Parathyroid adenoma (tissue), 2 donors: Measurements from ENCODE around the gene QSOX2.

Experiments
- H2AFZ ChIP-seq: fragments of 300-600 bp; sonication (generic); one replicate; pipeline ENCODE4 v1.7.0; 2017; ENCODE audit warnings: antibody characterized with exemption, mild to moderate bottlenecking
- H3K27ac ChIP-seq: fragments of 300-600 bp; sonication (generic); one replicate; pipeline ENCODE4 v1.7.0; 2017
- H3K27me3 ChIP-seq: fragments of 300-600 bp; sonication (generic); one replicate; pipeline ENCODE4 v1.7.0; 2017; ENCODE audit warnings: low read length; ENCODE audit not compliant: control insufficient read depth, insufficient read depth
- H3K36me3 ChIP-seq: fragments of 300-600 bp; sonication (generic); one replicate; pipeline ENCODE4 v1.7.0; 2017; ENCODE audit warnings: low read length; ENCODE audit not compliant: control insufficient read depth, insufficient read depth
- H3K4me1 ChIP-seq: fragments of 300-600 bp; sonication (generic); one replicate; pipeline ENCODE4 v1.7.0; 2017; ENCODE audit warnings: control low read depth
- H3K4me2 ChIP-seq: fragments of 300-600 bp; sonication (generic); one replicate; pipeline ENCODE4 v1.7.0; 2017; ENCODE audit warnings: low read length
- H3K4me3 ChIP-seq: fragments of 300-600 bp; sonication (generic); one replicate; pipeline ENCODE4 v1.7.0; 2017; ENCODE audit warnings: low read depth, low read length
- H3K79me2 ChIP-seq: fragments of 300-600 bp; sonication (generic); one replicate; pipeline ENCODE4 v1.7.0; 2017; ENCODE audit warnings: control low read depth
- H3K9ac ChIP-seq: fragments of 300-600 bp; sonication (generic); one replicate; pipeline ENCODE4 v1.7.0; 2017; ENCODE audit warnings: mild to moderate bottlenecking
- H3K9me3 ChIP-seq: fragments of 300-600 bp; sonication (generic); one replicate; pipeline ENCODE4 v1.7.0; 2017; ENCODE audit warnings: low read length; ENCODE audit not compliant: control insufficient read depth
- CTCF ChIP-seq: fragments of 300-600 bp; sonication (generic); IDR thresholded peaks from one replicate; pipeline ENCODE4 v1.7.0; 2017; ENCODE audit warnings: antibody characterized with exemption, mild to moderate bottlenecking
- donor health status: primary hyperparathyroidism.

QSOX2 gene

DNA sequence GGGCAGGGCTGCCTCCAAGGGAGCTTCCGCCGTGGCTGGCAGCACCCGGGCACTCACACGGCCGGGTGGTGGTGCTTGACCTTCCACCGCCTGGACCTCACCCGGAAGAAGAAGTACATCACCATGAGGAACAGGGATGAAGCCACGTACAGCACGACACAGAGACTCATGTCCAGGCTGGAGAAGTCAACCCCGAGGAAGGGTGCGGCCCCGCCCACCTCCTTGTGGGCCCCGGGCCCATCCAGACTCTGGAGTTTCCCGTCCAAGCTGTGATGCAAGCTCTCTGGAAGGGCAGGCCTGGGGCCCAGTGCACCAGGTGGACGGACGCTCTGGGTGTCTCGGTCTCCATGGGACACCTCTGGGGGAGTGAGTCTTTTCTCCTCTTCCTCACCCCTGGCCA, 36.9 kb downstream of the QSOX2 start:
- Histone ChIP-seq H3K9me3 (no peaks in the 10 kb centered on the region), H3K4me3 (no peak overlapping the region), H3K27ac (no peak overlapping the region), H2AFZ (no peak overlapping the region), H3K9ac (no peak overlapping the region), H3K4me2 (no peak overlapping the region), H3K27me3 (peaks cover 3% of the 10 kb centered on the region), H3K79me2 (no peaks in the 10 kb centered on the region), H3K4me1 (no peaks in the 10 kb centered on the region), H3K36me3 (no peaks in the 10 kb centered on the region)
- no peak for TF ChIP-seq CTCF

DNA sequence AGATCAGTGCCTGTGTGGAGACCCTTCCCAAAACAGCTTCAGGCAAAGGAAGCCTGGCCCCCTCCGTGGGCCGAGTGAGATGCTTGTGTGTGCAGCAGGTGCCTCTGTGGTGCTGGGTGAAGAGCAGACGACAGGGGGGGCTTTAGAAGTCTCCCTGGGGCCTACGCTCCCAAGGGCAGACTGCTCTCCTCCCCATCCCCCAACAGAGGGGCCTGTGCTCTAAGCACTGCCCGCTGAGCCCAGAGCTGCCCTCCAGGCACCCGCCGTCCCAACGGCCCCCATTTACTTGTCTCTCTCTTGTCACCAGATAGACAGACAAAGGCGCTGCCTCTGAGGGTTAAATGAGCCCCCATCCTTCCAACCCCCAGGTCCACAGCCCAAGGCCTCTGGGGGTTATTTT, 38.0 kb downstream of the QSOX2 start:
- Histone ChIP-seq H3K4me3 (no peak overlapping the region), H3K27ac (no peak overlapping the region), H3K9me3 (no peaks in the 10 kb centered on the region), H3K4me1 (no peaks in the 10 kb centered on the region), H3K79me2 (no peaks in the 10 kb centered on the region), H3K36me3 (no peaks in the 10 kb centered on the region), H3K9ac (no peak overlapping the region), H2AFZ (no peak overlapping the region), H3K4me2 (no peak overlapping the region), H3K27me3 (peaks cover 4% of the 10 kb centered on the region)
- no peak for TF ChIP-seq CTCF

DNA sequence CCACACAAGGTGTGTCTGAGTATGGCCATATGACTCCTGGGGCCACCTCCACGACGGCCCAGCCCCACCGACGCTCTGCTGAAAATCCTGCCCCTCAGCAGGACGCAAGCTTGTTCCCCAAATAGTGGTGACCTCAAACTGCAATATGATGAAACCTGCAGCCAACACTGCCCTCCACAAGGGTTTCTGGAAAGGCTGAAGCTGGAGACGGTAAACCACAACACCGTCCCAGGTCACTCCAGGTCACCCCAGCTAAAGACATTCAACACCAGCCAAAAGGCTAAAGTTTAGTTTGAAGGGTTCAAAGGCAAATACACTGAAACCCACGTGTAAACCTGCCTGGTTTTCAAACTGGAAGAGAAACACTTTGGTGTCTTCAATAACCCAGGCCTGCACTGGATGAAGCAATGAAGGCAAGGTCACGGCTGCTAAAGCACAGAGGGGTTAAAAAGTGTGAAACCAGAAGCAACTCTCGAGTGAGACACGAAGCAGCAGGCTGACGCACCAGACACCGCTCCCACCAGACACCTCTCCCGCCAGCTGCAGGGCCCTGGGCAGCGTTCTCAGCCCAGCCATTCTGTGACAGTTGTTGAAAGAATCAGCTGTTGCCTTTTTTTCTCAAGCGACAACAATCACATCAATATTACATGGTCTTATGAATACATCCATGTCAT, 38.9 kb downstream of the QSOX2 start:
- Histone ChIP-seq H3K9ac (no peak overlapping the region), H3K9me3 (no peaks in the 10 kb centered on the region), H3K4me2 (no peak overlapping the region), H3K27me3 (peaks cover 8% of the 10 kb centered on the region), H3K27ac (no peak overlapping the region), H3K4me1 (no peaks in the 10 kb centered on the region), H3K4me3 (no peak overlapping the region), H3K36me3 (no peaks in the 10 kb centered on the region), H3K79me2 (no peaks in the 10 kb centered on the region), H2AFZ (no peak overlapping the region)
- TF ChIP-seq CTCF: no peak

- Histone ChIP-seq H3K79me2 (no peaks in the 10 kb centered on the region), H3K4me2 (no peak overlapping the region), H3K27ac (no peak overlapping the region), H3K4me3 (no peak overlapping the region), H3K9me3 (no peaks in the 10 kb centered on the region), H3K27me3 (peaks cover 8% of the 10 kb centered on the region), H3K4me1 (no peaks in the 10 kb centered on the region), H3K36me3 (no peaks in the 10 kb centered on the region), H3K9ac (no peak overlapping the region), H2AFZ (no peak overlapping the region)
- no peak for TF ChIP-seq CTCF
Measured at GRCh38 chr9:136205707-136205992, 40.0 kb downstream of the QSOX2 start.
